GM10266 (cell line): ENCODE results near the gene MINK1.

Source experiments
- DNase-seq: peaks from one replicate; pipeline ENCODE4 v3.0.0; 2012; ENCODE audit errors: extremely low spot score
- CTCF ChIP-seq: IDR thresholded peaks from 2 replicates; pipeline ENCODE4 v1.5.1; 2012; ENCODE audit warnings: mild to moderate bottlenecking, low read depth; ENCODE audit not compliant: control insufficient read depth, insufficient read depth; ENCODE audit errors: missing control alignments

The MINK1 gene

GRCh38 chr17:4789701-4789950, 43.5 kb upstream of the MINK1 start:
- DNase-seq = no peak
- no peak for TF ChIP-seq CTCF

- peak; percentile 84 for TF ChIP-seq CTCF
- DNase-seq = peak; percentile 94
Observed at GRCh38 chr17:4789951-4790704, 43.0 kb upstream of the MINK1 start.

- TF ChIP-seq CTCF = no peak
- DNase-seq = no peak
Observed at GRCh38 chr17:4790705-4791088, 42.4 kb upstream of the MINK1 start.

- TF ChIP-seq CTCF = no peak
- no peak for DNase-seq
Observed at GRCh38 chr17:4795168-4795567, 38.0 kb upstream of the MINK1 start.

- TF ChIP-seq CTCF = no peak
- DNase-seq = no peak
Observed at GRCh38 chr17:4796552-4796920, 36.6 kb upstream of the MINK1 start.

GRCh38 chr17:4800462-4801196, 32.5 kb upstream of the MINK1 start:
- TF ChIP-seq CTCF = no peak
- DNase-seq = no peak

- TF ChIP-seq CTCF = no peak
- DNase-seq = no peak
Observed at GRCh38 chr17:4802228-4802627, 30.9 kb upstream of the MINK1 start, which contains the start of gene C17orf114. C17orf114 (minus strand) TSS chr17:4802328.
